NCI-H2029 (cell line): Measurements from ENCODE around the gene ZMYND10.
A peak's percentile ranks its signal among the peaks of the same experiment; 100 is the strongest.

Experiments
- DNase-seq: peaks from one replicate; lab custom pipeline; 2025; lab: John Stamatoyannopoulos, UW

The ZMYND10 gene

GRCh38 chr3:50302095-50303012 lies 43.2 kb downstream of the ZMYND10 start:
- no peak for DNase-seq

GRCh38 chr3:50300681-50301254 lies 44.8 kb downstream of the ZMYND10 start:
- DNase-seq = no peak

- no peak for DNase-seq
These were observed 45.4 kb downstream of the ZMYND10 start for GRCh38 chr3:50299929-50300680.

- DNase-seq = no peak
These were observed 45.9 kb downstream of the ZMYND10 start for GRCh38 chr3:50299638-50299928.

- peak; percentile 92 for DNase-seq
These were observed 46.5 kb downstream of the ZMYND10 start, which contains the start of the genes HYAL3 and NAA80 for GRCh38 chr3:50298836-50299637. TSS of gene HYAL3 (minus strand) at chr3:50299405. CDS start at chr3:50295602, 3,803 bp downstream. TSS of gene NAA80 (minus strand) at chr3:50299405. CDS start at chr3:50297463, 1,942 bp downstream.

- DNase-seq = no peak
These were observed 47.4 kb downstream of the ZMYND10 start for GRCh38 chr3:50297896-50298725.

GRCh38 chr3:50297384-50297775 lies 48.2 kb downstream of the ZMYND10 start:
- no peak for DNase-seq

- DNase-seq = no peak
These were observed 48.7 kb downstream of the ZMYND10 start for GRCh38 chr3:50296721-50297383.

- no peak for DNase-seq
These were observed 49.7 kb downstream of the ZMYND10 start for GRCh38 chr3:50295553-50296431.

- DNase-seq = no peak
These were observed 50.8 kb downstream of the ZMYND10 start for GRCh38 chr3:50294492-50295403.

GRCh38 chr3:50294089-50294488 lies 51.4 kb downstream of the ZMYND10 start:
- no peak for DNase-seq

GRCh38 chr3:50293079-50293801 lies 52.3 kb downstream of the ZMYND10 start:
- no peak for DNase-seq

GRCh38 chr3:50292159-50293078 lies 53.1 kb downstream of the ZMYND10 start, which contains the start of gene IFRD2:
TSS of gene IFRD2 (minus strand) at chr3:50292429. CDS start at chr3:50292274, 155 bp downstream.
- peak; percentile 86 for DNase-seq
